Spinal cord (tissue), 10 donors: ENCODE measurements around the gene NLGN1. TPM values are rescaled to one million over a fixed set of nuclear protein-coding genes. Genes with fewer than 3 reads are reported as not detected.

Experiments used
- DNase-seq, 6 donors: peaks; one replicate each; pipeline versions ENCODE4 v3.0.0 to v3.0.0-alpha.2; 2013 to 2015; ENCODE audit warnings: low spot score in 6 of 6, low read depth in 4 of 6
- H3K27ac ChIP-seq: one replicate; pipeline ENCODE4 v1.5.1; 2013; ENCODE audit warnings: low read depth, low read length, control low read depth
- H3K27me3 ChIP-seq: one replicate; pipeline ENCODE4 v1.6.1; 2013; ENCODE audit warnings: low read length; ENCODE audit not compliant: control insufficient read depth, insufficient read depth
- H3K36me3 ChIP-seq: one replicate; pipeline ENCODE4 v1.6.1; 2013; ENCODE audit warnings: low read length; ENCODE audit not compliant: control insufficient read depth, insufficient read depth
- H3K4me1 ChIP-seq: one replicate; pipeline ENCODE4 v1.6.1; 2013; ENCODE audit warnings: low read length; ENCODE audit not compliant: control insufficient read depth, insufficient read depth
- H3K4me3 ChIP-seq: one replicate; pipeline ENCODE4 v1.5.1; 2013; ENCODE audit warnings: low read depth, low read length, control low read depth
- H3K9me3 ChIP-seq: one replicate; pipeline ENCODE4 v1.6.1; 2013; ENCODE audit warnings: low read length; ENCODE audit not compliant: control insufficient read depth, insufficient read depth
- WGBS: methylation state at CpG from one replicate; pipeline ENCODE4 v1.1.5; 2013; ENCODE audit warnings: missing lambda C conversion rate; ENCODE audit not compliant: insufficient coverage; 5-methylcytosine and 5-hydroxymethylcytosine counted together
- polyA plus RNA-seq, 2 donors: library from polyadenylated mRNA; unstranded; fragments of 120-200 nt; gene quantifications; one replicate each; pipeline ENCODE4 v1.2.1, GENCODE V29; 2013; ENCODE audit not compliant: insufficient read length in 2 of 2
- total RNA-seq, 2 donors: library from RNA; depleted of rRNA in 1 of 2; stranded (reverse); fragments of 120-200 nt in 1 of 2; fragments of >200 nt in 1 of 2; gene quantifications; one replicate each; pipeline versions ENCODE4 v1.2.3 to v1.2.4, GENCODE V29; 2013 to 2014
- donor health status: healthy.

The NLGN1 gene
- total and polyA plus RNA-seq, 4 donors = 18.9 to 81.2 (median 40.0) TPM

GRCh38 chr3:173911446-173911845, 513.9 kb downstream of the NLGN1 start:
- no peaks in the 10 kb centered on the region for H3K27me3 ChIP-seq
- peak in 5 of 6 donors; percentile 31 to 88 (median 39) for DNase-seq
- H3K36me3 ChIP-seq = no peaks in the 10 kb centered on the region
- no peak overlapping the region for H3K27ac ChIP-seq
- H3K9me3 ChIP-seq = peaks cover 3% of the 10 kb centered on the region
- H3K4me3 ChIP-seq = no peak overlapping the region
- WGBS = 13% methylated on average over 2 of the region's 3 CpGs
- no peaks in the 10 kb centered on the region for H3K4me1 ChIP-seq

- no peaks in the 10 kb centered on the region for H3K36me3 ChIP-seq
- no peak overlapping the region for H3K4me3 ChIP-seq
- no peaks in the 10 kb centered on the region for H3K4me1 ChIP-seq
- peak overlapping the region; percentile 33 for H3K27ac ChIP-seq
- 80% methylated on average over 1 of the region's 4 CpGs for WGBS
- H3K9me3 ChIP-seq = no peaks in the 10 kb centered on the region
- H3K27me3 ChIP-seq = no peaks in the 10 kb centered on the region
- peak in 1 of 6 donors; percentile 45 for DNase-seq
Measured at GRCh38 chr3:173912126-173912525, 514.6 kb downstream of the NLGN1 start.

GRCh38 chr3:173913397-173913796, 515.9 kb downstream of the NLGN1 start:
- no peaks in the 10 kb centered on the region for H3K9me3 ChIP-seq
- no peaks in the 10 kb centered on the region for H3K36me3 ChIP-seq
- no peaks in the 10 kb centered on the region for H3K27me3 ChIP-seq
- H3K4me1 ChIP-seq = no peaks in the 10 kb centered on the region
- 0% methylated on average over 1 of the region's 2 CpGs for WGBS
- H3K4me3 ChIP-seq = no peak overlapping the region
- peak in 2 of 6 donors; percentile 58 to 66 for DNase-seq
- peak overlapping the region; percentile 37 for H3K27ac ChIP-seq

GRCh38 chr3:173913974-173914421, 516.5 kb downstream of the NLGN1 start:
- no peak overlapping the region for H3K4me3 ChIP-seq
- no peaks in the 10 kb centered on the region for H3K27me3 ChIP-seq
- no peaks in the 10 kb centered on the region for H3K9me3 ChIP-seq
- no CpG with 5 or more reads among the region's 1 CpG for WGBS
- H3K4me1 ChIP-seq = no peaks in the 10 kb centered on the region
- no peaks in the 10 kb centered on the region for H3K36me3 ChIP-seq
- H3K27ac ChIP-seq = no peak overlapping the region
- peak in 1 of 6 donors; percentile 34 for DNase-seq

- no peaks in the 10 kb centered on the region for H3K36me3 ChIP-seq
- H3K4me1 ChIP-seq = no peaks in the 10 kb centered on the region
Measured at GRCh38 chr3:173916799-173917198, 519.3 kb downstream of the NLGN1 start.

GRCh38 chr3:173920386-173920785, 522.8 kb downstream of the NLGN1 start:
- H3K36me3 ChIP-seq = no peaks in the 10 kb centered on the region
- H3K4me1 ChIP-seq = no peaks in the 10 kb centered on the region
- H3K4me3 ChIP-seq = no peak overlapping the region
- H3K27ac ChIP-seq = no peak overlapping the region
- no peaks in the 10 kb centered on the region for H3K27me3 ChIP-seq
- no peaks in the 10 kb centered on the region for H3K9me3 ChIP-seq
- WGBS = no CpG with 5 or more reads among the region's 1 CpG
- DNase-seq = no peak

More at GRCh38 chr3:173916799-173917198, 519.3 kb downstream of the NLGN1 start:
- DNase-seq = no peak
- Histone ChIP-seq H3K27me3 (no peaks in the 10 kb centered on the region), H3K27ac (no peak overlapping the region), H3K9me3 (no peaks in the 10 kb centered on the region), H3K4me3 (no peak overlapping the region)

GRCh38 chr3:173921732-173922131, 524.2 kb downstream of the NLGN1 start:
- H3K27ac ChIP-seq = no peak overlapping the region
- H3K36me3 ChIP-seq = no peaks in the 10 kb centered on the region
- H3K4me3 ChIP-seq = no peak overlapping the region
- peak in 2 of 6 donors; percentile 40 to 59 for DNase-seq
- no peaks in the 10 kb centered on the region for H3K4me1 ChIP-seq
- no peaks in the 10 kb centered on the region for H3K27me3 ChIP-seq
- WGBS = no CpG with 5 or more reads among the region's 2 CpGs
- H3K9me3 ChIP-seq = no peaks in the 10 kb centered on the region

GRCh38 chr3:173923204-173923603, 525.7 kb downstream of the NLGN1 start:
- no CpG with 5 or more reads among the region's 1 CpG for WGBS
- DNase-seq = no peak
- Histone ChIP-seq H3K4me3 (no peak overlapping the region), H3K36me3 (no peaks in the 10 kb centered on the region), H3K4me1 (no peaks in the 10 kb centered on the region), H3K9me3 (no peaks in the 10 kb centered on the region), H3K27ac (no peak overlapping the region), H3K27me3 (no peaks in the 10 kb centered on the region)

GRCh38 chr3:173930251-173930650, 532.7 kb downstream of the NLGN1 start:
- peak in 1 of 6 donors; percentile 67 for DNase-seq
- no CpG with 5 or more reads among the region's 2 CpGs for WGBS
- Histone ChIP-seq H3K27ac (no peak overlapping the region), H3K4me3 (no peak overlapping the region), H3K4me1 (no peaks in the 10 kb centered on the region), H3K27me3 (no peaks in the 10 kb centered on the region), H3K36me3 (no peaks in the 10 kb centered on the region), H3K9me3 (no peaks in the 10 kb centered on the region)

GRCh38 chr3:173932624-173933023, 535.1 kb downstream of the NLGN1 start:
- no peaks in the 10 kb centered on the region for H3K36me3 ChIP-seq
- no peak for DNase-seq
- no peak overlapping the region for H3K27ac ChIP-seq
- H3K27me3 ChIP-seq = no peaks in the 10 kb centered on the region
- no peaks in the 10 kb centered on the region for H3K9me3 ChIP-seq
- H3K4me3 ChIP-seq = no peak overlapping the region
- no peaks in the 10 kb centered on the region for H3K4me1 ChIP-seq
